ELR (cell line): Measurements from ENCODE around the gene QRICH2.
"Not testable (repeated sequence)": the region's sequence is repeated elsewhere in the genome, so short reads cannot be mapped to it uniquely, and the experiment has no call there.

ENCODE experiments used
- DNase-seq: peaks from one replicate; pipeline ENCODE4 v3.0.0-alpha.2; 2015; ENCODE audit warnings: low read depth

Gene QRICH2

GRCh38 chr17:76331083-76331482 is 23.0 kb upstream of the QRICH2 start:
- DNase-seq = no peak

GRCh38 chr17:76329664-76330063 is 21.6 kb upstream of the QRICH2 start:
- DNase-seq = no peak

- no peak for DNase-seq
Measured at GRCh38 chr17:76327696-76328095, 19.6 kb upstream of the QRICH2 start.

- no peak for DNase-seq
Measured at GRCh38 chr17:76326306-76326705, 18.2 kb upstream of the QRICH2 start.

GRCh38 chr17:76318586-76318985 is 10.5 kb upstream of the QRICH2 start:
- peak; percentile 56 for DNase-seq

- no peak for DNase-seq
Measured at GRCh38 chr17:76317535-76317934, 9.5 kb upstream of the QRICH2 start.

GRCh38 chr17:76314392-76315227 is 6.5 kb upstream of the QRICH2 start:
- DNase-seq = no peak

- no peak for DNase-seq
Measured at GRCh38 chr17:76312735-76313134, 4.7 kb upstream of the QRICH2 start.

GRCh38 chr17:76309461-76309860 is 1.4 kb upstream of the QRICH2 start:
- no peak for DNase-seq

GRCh38 chr17:76307299-76307965 is 644 bp downstream of the QRICH2 start:
- DNase-seq = no peak

GRCh38 chr17:76305135-76305454 is 3.0 kb downstream of the QRICH2 start:
- DNase-seq = not testable (repeated sequence)

- DNase-seq = no peak
Measured at GRCh38 chr17:76304226-76305134, 3.6 kb downstream of the QRICH2 start.

- DNase-seq = no peak
Measured at GRCh38 chr17:76297436-76297835, 10.6 kb downstream of the QRICH2 start.

- no peak for DNase-seq
Measured at GRCh38 chr17:76296889-76297288, 11.2 kb downstream of the QRICH2 start.

- DNase-seq = no peak
Measured at GRCh38 chr17:76296186-76296585, 11.9 kb downstream of the QRICH2 start.

- DNase-seq = no peak
Measured at GRCh38 chr17:76293106-76293505, 15.0 kb downstream of the QRICH2 start.

GRCh38 chr17:76292567-76292966 is 15.5 kb downstream of the QRICH2 start:
- no peak for DNase-seq

GRCh38 chr17:76281573-76282371 is 26.3 kb downstream of the QRICH2 start:
- DNase-seq = no peak

- no peak for DNase-seq
Measured at GRCh38 chr17:76280650-76281049, 27.4 kb downstream of the QRICH2 start.

GRCh38 chr17:76279742-76280287 is 28.3 kb downstream of the QRICH2 start:
- no peak for DNase-seq

GRCh38 chr17:76278952-76279741 is 28.9 kb downstream of the QRICH2 start:
- DNase-seq = peak; percentile 85
